DOHH2 (cell line): Measurements from ENCODE around the gene SLC16A10.

ENCODE experiments used
- H3F3A ChIP-seq: fragments of 200-600 bp; sonication (generic), shearing (Covaris generic); 2 replicates; pipeline ENCODE4 v1.6.0; 2016; ENCODE audit warnings: antibody characterized with exemption, mild to moderate bottlenecking; ENCODE audit not compliant: control insufficient read depth, insufficient read depth
- H3K27ac ChIP-seq: fragments of 200-600 bp; sonication (generic); 2 replicates; pipeline ENCODE4 v1.5.1; 2014; ENCODE audit warnings: low read depth, mild to moderate bottlenecking, low read length, moderate library complexity
- H3K27me3 ChIP-seq: fragments of 200-600 bp; sonication (generic); 2 replicates; pipeline ENCODE4 v1.6.1; 2014; ENCODE audit warnings: mild to moderate bottlenecking, low read length, mixed read lengths; ENCODE audit not compliant: control insufficient read depth
- H3K36me3 ChIP-seq: fragments of 200-600 bp; sonication (generic); 2 replicates; pipeline ENCODE4 v1.6.1; 2014; ENCODE audit warnings: mild to moderate bottlenecking, low read length, moderate library complexity, mixed read lengths; ENCODE audit not compliant: control insufficient read depth
- H3K4me1 ChIP-seq: fragments of 200-600 bp; sonication (generic); 2 replicates; pipeline ENCODE4 v1.6.1; 2014; ENCODE audit warnings: mild to moderate bottlenecking, low read length, mixed read lengths; ENCODE audit not compliant: control insufficient read depth
- H3K4me2 ChIP-seq: fragments of 200-600 bp; sonication (generic); 2 replicates; pipeline ENCODE4 v1.6.0; 2014; ENCODE audit warnings: mild to moderate bottlenecking, low read length, moderate library complexity
- H3K4me3 ChIP-seq: fragments of 200-600 bp; sonication (generic); 2 replicates; pipeline ENCODE4 v1.5.1; 2014; ENCODE audit warnings: mild to moderate bottlenecking, low read length, mixed read lengths
- H3K79me2 ChIP-seq: fragments of 200-600 bp; sonication (generic); 2 replicates; pipeline ENCODE4 v1.6.1; 2014; ENCODE audit warnings: mild to moderate bottlenecking, low read length, mixed read lengths; ENCODE audit not compliant: control insufficient read depth
- H3K9me2 ChIP-seq: fragments of 200-600 bp; sonication (generic); replicated peaks from 2 replicates; pipeline ENCODE4 v1.6.1; 2014; ENCODE audit warnings: mild to moderate bottlenecking, low read length, mixed read lengths; ENCODE audit not compliant: control insufficient read depth
- H3K9me3 ChIP-seq: fragments of 200-600 bp; sonication (generic); 2 replicates; pipeline ENCODE4 v1.6.1; 2014; ENCODE audit warnings: antibody characterized with exemption, low read length, mixed read lengths; ENCODE audit not compliant: control insufficient read depth, insufficient read depth
- H4K20me1 ChIP-seq: fragments of 200-600 bp; sonication (generic); 2 replicates; pipeline ENCODE4 v1.6.0; 2014; ENCODE audit warnings: low read depth, mild to moderate bottlenecking, antibody characterized with exemption, low read length, moderate library complexity; ENCODE audit not compliant: control insufficient read depth, insufficient read depth
- CTCF ChIP-seq: fragments of 200-600 bp; sonication (generic); IDR thresholded peaks from one replicate; pipeline ENCODE4 v1.5.1; 2014; ENCODE audit warnings: antibody characterized with exemption, mild to moderate bottlenecking, low read depth, low read length; ENCODE audit not compliant: poor library complexity, severe bottlenecking
- EZH2phosphoT487 ChIP-seq: fragments of 200-600 bp; sonication (generic); IDR thresholded peaks from 2 replicates; pipeline ENCODE4 v1.6.1; 2017; ENCODE audit warnings: borderline replicate concordance, mild to moderate bottlenecking, antibody characterized with exemption, low read length, moderate library complexity, mixed read lengths

Gene SLC16A10

GRCh38 chr6:111266276-111266675 lies 179.0 kb downstream of the SLC16A10 start:
- Histone ChIP-seq H3K27me3 (no peaks in the 10 kb centered on the region), H3K9me2 (no peaks in the 10 kb centered on the region), H4K20me1 (no peaks in the 10 kb centered on the region), H3K27ac (no peak overlapping the region), H3K4me3 (no peak overlapping the region), H3K79me2 (peaks cover 42% of the 10 kb centered on the region), H3K36me3 (peaks cover 50% of the 10 kb centered on the region), H3K4me2 (no peak overlapping the region), H3K9me3 (no peaks in the 10 kb centered on the region), H3K4me1 (peaks cover 12% of the 10 kb centered on the region), H3F3A (0 out of 2 replicates have a peak, but pooled peaks cover 4% of the 10 kb centered on the region)
- no peak for TF ChIP-seq CTCF
- TF ChIP-seq EZH2phosphoT487: no peak

GRCh38 chr6:111267764-111268333 lies 180.5 kb downstream of the SLC16A10 start:
- Histone ChIP-seq H3K9me2 (no peaks in the 10 kb centered on the region), H3K27ac (no peak overlapping the region), H3K79me2 (peaks cover 33% of the 10 kb centered on the region), H3K36me3 (peaks cover 45% of the 10 kb centered on the region), H3F3A (0 out of 2 replicates have a peak, but pooled peaks cover 4% of the 10 kb centered on the region), H3K9me3 (no peaks in the 10 kb centered on the region), H3K4me3 (no peak overlapping the region; the same call in 1 of the 2 replicates), H3K27me3 (no peaks in the 10 kb centered on the region), H3K4me1 (peaks cover 12% of the 10 kb centered on the region), H3K4me2 (peak overlapping the region; percentile 39), H4K20me1 (no peaks in the 10 kb centered on the region)
- TF ChIP-seq EZH2phosphoT487 (no peak), CTCF (no peak)

GRCh38 chr6:111269401-111269970 lies 182.2 kb downstream of the SLC16A10 start:
- TF ChIP-seq EZH2phosphoT487: no peak
- no peak for TF ChIP-seq CTCF
- Histone ChIP-seq H3F3A (0 out of 2 replicates have a peak, but pooled peaks cover 4% of the 10 kb centered on the region), H3K4me1 (peaks cover 12% of the 10 kb centered on the region), H3K9me3 (no peaks in the 10 kb centered on the region), H3K27ac (no peak overlapping the region), H4K20me1 (no peaks in the 10 kb centered on the region), H3K4me3 (no peak overlapping the region), H3K4me2 (no peak overlapping the region), H3K79me2 (peaks cover 27% of the 10 kb centered on the region), H3K36me3 (peaks cover 45% of the 10 kb centered on the region), H3K9me2 (no peaks in the 10 kb centered on the region), H3K27me3 (no peaks in the 10 kb centered on the region)
